Parathyroid adenoma (tissue), 2 donors: Measurements from ENCODE around the gene PAIP1.

Experiments
- H2AFZ ChIP-seq: fragments of 300-600 bp; sonication (generic); one replicate; pipeline ENCODE4 v1.7.0; 2017; ENCODE audit warnings: antibody characterized with exemption, mild to moderate bottlenecking
- H3K27ac ChIP-seq: fragments of 300-600 bp; sonication (generic); one replicate; pipeline ENCODE4 v1.7.0; 2017
- H3K27me3 ChIP-seq: fragments of 300-600 bp; sonication (generic); one replicate; pipeline ENCODE4 v1.7.0; 2017; ENCODE audit warnings: low read length; ENCODE audit not compliant: control insufficient read depth, insufficient read depth
- H3K36me3 ChIP-seq: fragments of 300-600 bp; sonication (generic); one replicate; pipeline ENCODE4 v1.7.0; 2017; ENCODE audit warnings: low read length; ENCODE audit not compliant: control insufficient read depth, insufficient read depth
- H3K4me1 ChIP-seq: fragments of 300-600 bp; sonication (generic); one replicate; pipeline ENCODE4 v1.7.0; 2017; ENCODE audit warnings: control low read depth
- H3K4me2 ChIP-seq: fragments of 300-600 bp; sonication (generic); one replicate; pipeline ENCODE4 v1.7.0; 2017; ENCODE audit warnings: low read length
- H3K4me3 ChIP-seq: fragments of 300-600 bp; sonication (generic); one replicate; pipeline ENCODE4 v1.7.0; 2017; ENCODE audit warnings: low read depth, low read length
- H3K79me2 ChIP-seq: fragments of 300-600 bp; sonication (generic); one replicate; pipeline ENCODE4 v1.7.0; 2017; ENCODE audit warnings: control low read depth
- H3K9ac ChIP-seq: fragments of 300-600 bp; sonication (generic); one replicate; pipeline ENCODE4 v1.7.0; 2017; ENCODE audit warnings: mild to moderate bottlenecking
- H3K9me3 ChIP-seq: fragments of 300-600 bp; sonication (generic); one replicate; pipeline ENCODE4 v1.7.0; 2017; ENCODE audit warnings: low read length; ENCODE audit not compliant: control insufficient read depth
- TF ChIP-seq, protein P1 (sequence below): fragments of 300-600 bp; sonication (generic); IDR thresholded peaks from one replicate; pipeline ENCODE4 v1.7.0; 2017; ENCODE audit warnings: antibody characterized with exemption, mild to moderate bottlenecking
- donor health status: primary hyperparathyroidism.

PAIP1 gene

GRCh38 chr5:43571237-43571636 lies 14.4 kb upstream of the PAIP1 start:
- no peaks in the 10 kb centered on the region for H3K36me3 ChIP-seq
- H2AFZ ChIP-seq, result no peak overlapping the region
- no peak overlapping the region for H3K9ac ChIP-seq
- TF ChIP-seq, protein P1, sequence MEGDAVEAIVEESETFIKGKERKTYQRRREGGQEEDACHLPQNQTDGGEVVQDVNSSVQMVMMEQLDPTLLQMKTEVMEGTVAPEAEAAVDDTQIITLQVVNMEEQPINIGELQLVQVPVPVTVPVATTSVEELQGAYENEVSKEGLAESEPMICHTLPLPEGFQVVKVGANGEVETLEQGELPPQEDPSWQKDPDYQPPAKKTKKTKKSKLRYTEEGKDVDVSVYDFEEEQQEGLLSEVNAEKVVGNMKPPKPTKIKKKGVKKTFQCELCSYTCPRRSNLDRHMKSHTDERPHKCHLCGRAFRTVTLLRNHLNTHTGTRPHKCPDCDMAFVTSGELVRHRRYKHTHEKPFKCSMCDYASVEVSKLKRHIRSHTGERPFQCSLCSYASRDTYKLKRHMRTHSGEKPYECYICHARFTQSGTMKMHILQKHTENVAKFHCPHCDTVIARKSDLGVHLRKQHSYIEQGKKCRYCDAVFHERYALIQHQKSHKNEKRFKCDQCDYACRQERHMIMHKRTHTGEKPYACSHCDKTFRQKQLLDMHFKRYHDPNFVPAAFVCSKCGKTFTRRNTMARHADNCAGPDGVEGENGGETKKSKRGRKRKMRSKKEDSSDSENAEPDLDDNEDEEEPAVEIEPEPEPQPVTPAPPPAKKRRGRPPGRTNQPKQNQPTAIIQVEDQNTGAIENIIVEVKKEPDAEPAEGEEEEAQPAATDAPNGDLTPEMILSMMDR, result no peak
- no peak overlapping the region for H3K4me3 ChIP-seq
- no peaks in the 10 kb centered on the region for H3K27me3 ChIP-seq
- no peaks in the 10 kb centered on the region for H3K4me1 ChIP-seq
- H3K4me2 ChIP-seq, result no peak overlapping the region
- H3K79me2 ChIP-seq, result no peaks in the 10 kb centered on the region
- no peak overlapping the region for H3K27ac ChIP-seq
- H3K9me3 ChIP-seq, result no peaks in the 10 kb centered on the region

- Histone ChIP-seq H3K27ac (no peak overlapping the region), H3K4me2 (no peak overlapping the region), H2AFZ (no peak overlapping the region), H3K79me2 (no peaks in the 10 kb centered on the region), H3K4me3 (no peak overlapping the region), H3K36me3 (no peaks in the 10 kb centered on the region), H3K9ac (no peak overlapping the region), H3K9me3 (no peaks in the 10 kb centered on the region), H3K27me3 (no peaks in the 10 kb centered on the region), H3K4me1 (no peaks in the 10 kb centered on the region)
- TF ChIP-seq, protein P1, result no peak
Measured at GRCh38 chr5:43570450-43571158, 13.7 kb upstream of the PAIP1 start.

DNA sequence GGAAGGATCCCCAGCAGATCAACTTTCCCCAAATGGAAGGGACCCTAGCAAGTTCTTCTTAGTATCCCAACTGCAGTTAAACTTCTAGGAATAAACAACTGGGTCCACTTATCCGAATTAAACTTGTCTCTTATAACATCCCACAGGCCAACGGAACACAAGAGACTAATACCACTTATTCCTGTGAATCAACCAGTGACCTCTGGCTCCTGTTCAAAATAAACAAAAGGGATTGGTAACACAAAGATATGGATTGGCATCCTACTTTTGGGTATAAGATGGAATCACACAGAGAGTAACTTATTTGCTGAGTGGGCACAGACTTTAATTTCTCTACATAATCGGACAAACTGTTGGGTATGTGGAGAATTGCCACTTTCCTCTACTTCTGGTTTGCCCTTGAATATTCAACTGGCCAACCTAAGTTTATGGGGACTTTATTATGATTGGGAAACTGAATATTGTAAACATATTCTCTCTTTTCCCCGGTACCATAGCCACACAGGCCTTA lies 12.4 kb upstream of the PAIP1 start:
- Histone ChIP-seq H3K9me3 (no peaks in the 10 kb centered on the region), H3K4me3 (no peak overlapping the region), H3K27ac (no peak overlapping the region), H3K9ac (no peak overlapping the region), H3K4me1 (no peaks in the 10 kb centered on the region), H3K4me2 (no peak overlapping the region), H3K79me2 (no peaks in the 10 kb centered on the region), H3K36me3 (no peaks in the 10 kb centered on the region), H2AFZ (no peak overlapping the region), H3K27me3 (no peaks in the 10 kb centered on the region)
- TF ChIP-seq, protein P1, result no peak

GRCh38 chr5:43567967-43568366 lies 11.1 kb upstream of the PAIP1 start:
- no peak overlapping the region for H3K4me3 ChIP-seq
- H2AFZ ChIP-seq, result no peak overlapping the region
- H3K9me3 ChIP-seq, result no peaks in the 10 kb centered on the region
- H3K9ac ChIP-seq, result no peak overlapping the region
- no peaks in the 10 kb centered on the region for H3K36me3 ChIP-seq
- TF ChIP-seq, protein P1, result no peak
- no peaks in the 10 kb centered on the region for H3K27me3 ChIP-seq
- H3K4me1 ChIP-seq, result no peaks in the 10 kb centered on the region
- no peak overlapping the region for H3K27ac ChIP-seq
- H3K79me2 ChIP-seq, result no peaks in the 10 kb centered on the region
- H3K4me2 ChIP-seq, result no peak overlapping the region

DNA sequence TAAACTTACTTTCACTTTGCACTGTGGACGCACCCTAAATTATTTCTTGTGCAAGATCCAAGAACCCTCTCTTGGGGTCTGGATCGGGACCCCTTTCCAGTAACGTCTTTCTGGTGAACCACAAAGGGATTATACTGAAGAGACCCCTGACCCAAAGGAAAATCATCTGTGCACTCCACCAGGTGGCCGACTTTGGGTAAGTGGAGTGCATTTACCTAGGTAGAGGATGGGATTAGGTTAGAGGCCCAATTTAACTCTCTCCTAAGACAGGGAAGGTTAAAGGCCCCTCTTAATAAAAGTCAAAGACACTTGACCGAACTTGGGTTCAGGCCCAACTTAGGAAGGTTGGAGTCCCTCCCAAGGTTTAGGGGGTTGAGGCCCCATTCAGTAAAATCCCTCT lies 8.2 kb upstream of the PAIP1 start:
- H3K4me2 ChIP-seq, result no peak overlapping the region
- H3K9me3 ChIP-seq, result no peaks in the 10 kb centered on the region
- H3K36me3 ChIP-seq, result no peaks in the 10 kb centered on the region
- no peak overlapping the region for H3K9ac ChIP-seq
- H3K4me3 ChIP-seq, result no peak overlapping the region
- H3K79me2 ChIP-seq, result no peaks in the 10 kb centered on the region
- no peaks in the 10 kb centered on the region for H3K4me1 ChIP-seq
- TF ChIP-seq, protein P1, result no peak
- no peak overlapping the region for H3K27ac ChIP-seq
- H2AFZ ChIP-seq, result no peak overlapping the region
- H3K27me3 ChIP-seq, result no peaks in the 10 kb centered on the region
